ENCODE measurements around the gene HSPB8.

- TF ChIP-seq, protein P1, sequence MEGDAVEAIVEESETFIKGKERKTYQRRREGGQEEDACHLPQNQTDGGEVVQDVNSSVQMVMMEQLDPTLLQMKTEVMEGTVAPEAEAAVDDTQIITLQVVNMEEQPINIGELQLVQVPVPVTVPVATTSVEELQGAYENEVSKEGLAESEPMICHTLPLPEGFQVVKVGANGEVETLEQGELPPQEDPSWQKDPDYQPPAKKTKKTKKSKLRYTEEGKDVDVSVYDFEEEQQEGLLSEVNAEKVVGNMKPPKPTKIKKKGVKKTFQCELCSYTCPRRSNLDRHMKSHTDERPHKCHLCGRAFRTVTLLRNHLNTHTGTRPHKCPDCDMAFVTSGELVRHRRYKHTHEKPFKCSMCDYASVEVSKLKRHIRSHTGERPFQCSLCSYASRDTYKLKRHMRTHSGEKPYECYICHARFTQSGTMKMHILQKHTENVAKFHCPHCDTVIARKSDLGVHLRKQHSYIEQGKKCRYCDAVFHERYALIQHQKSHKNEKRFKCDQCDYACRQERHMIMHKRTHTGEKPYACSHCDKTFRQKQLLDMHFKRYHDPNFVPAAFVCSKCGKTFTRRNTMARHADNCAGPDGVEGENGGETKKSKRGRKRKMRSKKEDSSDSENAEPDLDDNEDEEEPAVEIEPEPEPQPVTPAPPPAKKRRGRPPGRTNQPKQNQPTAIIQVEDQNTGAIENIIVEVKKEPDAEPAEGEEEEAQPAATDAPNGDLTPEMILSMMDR (optimal IDR thresholded peaks at IDR 0.05 in 1 of 3, IDR thresholded peaks at IDR 0.05 in 1 of 3, conservative IDR thresholded peaks at IDR 0.05 in 1 of 3; ENCODE audit: extremely low read depth in 1 of 3, insufficient read depth in 2 of 3, low read length in 3 of 3), result no peak
- TF ChIP-seq EZH2 (IDR thresholded peaks at IDR 0.05; ENCODE audit: low read length), result no peak
Measured at GRCh38 chr12:119222222-119222951, 43.7 kb downstream of the HSPB8 start.

Data from keratinocyte (primary cell).